HL-60/S4 (cell line): Measurements from ENCODE around the gene MED29.
"Not testable (repeated sequence)": the region's sequence is repeated elsewhere in the genome, so short reads cannot be mapped to it uniquely, and the experiment has no call there.

ENCODE experiments used
- in situ Hi-C: fragments of 300-500 bp; cut with MboI; formaldehyde crosslinking; loops from 2 replicates; pipeline ENCODE4 v1.14.3; 2022; ENCODE audit warnings: low sequenced_read_pairs

The MED29 gene

DNA sequence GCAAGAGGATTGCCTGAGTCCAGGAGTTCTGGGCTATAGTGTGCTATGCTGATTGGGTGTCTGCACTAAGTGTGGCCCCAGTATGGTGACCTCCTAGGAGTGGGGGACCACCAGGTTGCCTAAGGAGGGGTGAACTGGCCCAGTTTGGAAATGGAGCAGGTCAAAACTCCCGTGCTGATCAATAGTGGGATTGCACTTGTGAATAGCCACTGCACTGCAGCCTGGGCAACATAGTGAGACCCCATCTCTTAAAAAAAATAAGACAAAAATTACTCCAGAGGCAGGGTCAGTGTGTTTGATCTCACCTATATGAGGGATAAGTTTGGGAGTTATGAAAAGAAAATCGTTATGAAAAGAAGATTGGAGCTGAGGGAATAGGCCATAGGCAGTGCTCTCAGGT, 22.0 kb upstream of the MED29 start:
- in situ Hi-C loops: no loop called here

DNA sequence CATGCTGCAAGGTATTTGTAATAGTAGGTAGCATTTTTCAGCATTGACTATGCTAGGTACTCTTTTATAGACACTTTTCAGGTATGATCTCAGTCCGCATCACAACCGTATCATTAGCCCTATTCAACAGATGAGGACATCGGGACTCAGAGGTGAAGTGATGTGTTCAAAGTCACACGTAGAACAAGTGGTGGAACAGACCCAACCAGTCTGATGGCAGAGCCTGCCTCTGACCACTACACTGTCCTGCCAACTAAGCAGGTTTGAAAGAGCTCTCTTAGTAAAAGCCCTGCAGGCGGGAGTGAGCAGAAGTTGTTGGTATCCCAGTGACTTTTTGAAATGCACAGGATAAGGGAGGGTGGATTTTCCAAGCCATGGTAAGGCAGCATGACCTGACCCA, 20.4 kb upstream of the MED29 start:
- in situ Hi-C loops: no loop called here

DNA sequence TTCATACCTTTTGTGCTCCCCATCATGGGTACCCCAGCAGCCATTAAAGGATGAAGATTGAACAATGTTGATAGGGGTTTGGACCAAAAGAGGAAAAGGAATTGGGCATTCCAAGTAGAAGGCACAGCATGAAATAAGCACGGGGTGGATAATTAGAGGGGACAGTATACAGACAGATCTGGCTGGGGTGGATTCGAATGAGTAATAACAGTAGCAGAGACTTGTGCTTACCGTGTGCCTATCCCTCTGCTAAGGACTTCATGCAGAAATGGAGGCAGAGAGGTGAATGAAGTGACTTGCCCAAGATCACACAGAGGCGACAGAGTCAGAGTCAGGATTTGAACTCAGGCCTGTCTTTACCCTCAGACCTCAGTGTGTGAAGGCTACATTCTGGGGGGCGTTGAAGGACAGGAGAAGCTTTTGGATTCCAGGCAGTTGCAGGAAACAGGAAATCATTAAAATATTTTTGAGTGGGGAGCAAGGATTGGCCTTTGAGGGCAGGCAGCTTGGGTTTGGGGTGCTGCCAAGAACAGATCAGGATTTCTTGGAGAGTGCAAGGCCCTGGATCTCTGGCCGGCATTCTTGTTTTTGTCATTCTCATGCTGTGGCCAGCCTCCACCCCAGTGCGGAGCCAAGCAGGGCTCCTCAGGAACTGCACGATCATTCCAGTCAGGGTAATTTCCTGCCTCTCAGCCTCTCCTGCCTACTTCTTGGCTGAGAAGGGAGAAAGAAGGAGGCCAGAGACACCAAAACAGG, 19.0 kb upstream of the MED29 start:
- in situ Hi-C loops: no loop called here

DNA sequence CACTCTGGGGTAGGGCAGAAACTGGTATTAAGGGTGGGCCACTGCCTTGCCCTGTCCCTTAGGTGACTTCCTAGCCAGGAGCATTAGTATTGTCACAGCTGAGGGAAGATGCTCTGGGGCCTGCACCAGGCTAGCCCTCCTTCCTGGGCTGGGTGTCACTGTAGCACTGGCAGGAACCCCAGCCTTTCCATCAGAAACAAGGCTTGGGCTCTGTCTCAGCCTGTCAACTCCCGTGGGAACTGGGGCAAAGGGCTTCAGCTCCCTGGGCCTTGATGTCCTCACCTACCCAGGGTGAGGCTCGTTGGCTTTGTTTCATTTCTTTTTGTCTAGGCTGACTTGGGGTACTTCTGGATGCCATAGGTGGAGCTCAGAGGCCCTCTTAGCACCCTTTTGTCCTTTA, 18.2 kb upstream of the MED29 start:
- in situ Hi-C loops: no loop called here

DNA sequence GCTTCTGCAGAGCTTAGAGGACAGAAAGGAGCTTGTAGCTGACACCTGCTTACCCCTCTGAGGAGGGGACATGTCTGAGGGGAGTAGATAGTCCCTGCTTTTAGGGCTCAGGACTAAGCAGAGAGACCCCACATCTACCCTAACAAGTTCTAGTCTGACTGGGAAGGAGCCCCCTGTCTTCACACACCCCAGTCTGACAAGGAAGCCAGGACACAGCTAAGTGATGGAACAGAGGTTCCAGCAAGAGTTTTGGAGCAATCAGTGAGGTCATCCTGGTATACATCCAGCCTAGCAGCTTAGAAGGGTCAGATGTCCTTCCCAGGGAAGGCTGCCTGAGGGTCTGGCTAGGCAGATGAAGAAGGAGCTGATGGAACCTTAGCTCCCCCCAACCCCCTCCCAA, 15.2 kb upstream of the MED29 start:
- in situ Hi-C loops: no loop called here

DNA sequence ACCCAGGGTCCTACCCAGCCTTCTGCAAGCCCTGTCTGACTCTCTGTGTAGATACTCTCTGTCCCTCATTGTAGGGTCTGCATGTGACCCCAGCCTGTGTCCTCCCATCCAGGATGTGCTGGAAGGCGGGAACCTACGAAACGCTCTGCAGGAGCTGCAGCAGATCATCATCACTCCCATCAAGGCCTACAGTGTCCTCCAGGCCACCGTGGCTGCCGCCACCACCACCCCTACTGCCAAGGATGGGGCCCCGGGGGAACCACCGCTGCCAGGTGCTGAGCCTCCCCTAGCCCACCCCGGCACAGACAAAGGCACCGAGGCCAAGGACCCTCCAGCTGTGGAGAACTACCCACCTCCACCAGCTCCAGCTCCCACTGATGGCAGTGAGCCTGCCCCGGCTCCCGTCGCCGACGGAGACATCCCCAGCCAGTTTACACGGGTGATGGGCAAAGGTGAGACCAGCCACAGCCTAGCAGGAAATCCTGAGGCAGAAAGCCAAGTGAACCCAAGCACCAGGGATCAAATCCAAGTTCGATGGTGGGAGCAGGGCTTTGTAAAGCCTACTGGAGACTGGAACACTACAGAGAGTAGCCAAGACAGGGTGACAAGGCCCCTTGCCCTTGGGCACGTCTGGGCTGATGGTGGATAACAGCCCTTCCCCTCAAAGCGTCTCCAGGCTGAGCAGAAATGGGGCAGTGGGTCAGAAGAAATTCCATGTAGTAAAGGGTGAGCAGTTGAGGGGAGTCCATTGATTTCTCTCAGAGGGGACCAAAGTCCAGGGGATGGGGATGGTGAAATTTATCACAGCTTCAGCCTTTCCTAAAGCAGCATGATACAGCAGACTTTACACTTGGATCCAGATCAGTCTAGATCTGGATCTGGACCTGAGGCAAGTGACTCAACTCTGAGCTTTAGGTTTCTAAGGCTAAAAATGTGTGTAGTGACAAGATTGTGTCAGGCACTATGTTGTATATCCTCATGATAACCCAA, 13.5 kb upstream of the MED29 start:
- in situ Hi-C loops: no loop called here

DNA sequence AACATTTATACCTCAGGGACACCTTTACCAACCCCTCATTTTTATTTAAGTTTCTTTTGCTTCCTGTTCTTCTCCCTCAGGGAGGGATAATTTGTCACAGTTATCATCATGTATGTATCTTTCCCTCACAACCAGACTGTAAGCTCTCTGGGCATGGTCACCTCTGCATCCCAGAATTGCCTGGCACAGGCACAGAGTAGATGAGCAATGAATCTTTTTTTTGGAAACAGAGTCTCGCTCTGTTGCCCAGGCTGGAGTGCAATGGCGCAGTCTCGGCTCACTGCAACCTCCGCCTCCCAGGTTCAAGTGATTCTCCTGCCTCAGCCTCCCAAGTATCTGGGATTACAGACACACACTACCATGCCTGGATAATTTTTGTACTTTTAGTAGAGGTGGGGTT, 11.8 kb upstream of the MED29 start:
- in situ Hi-C loops: not testable (repeated sequence)

DNA sequence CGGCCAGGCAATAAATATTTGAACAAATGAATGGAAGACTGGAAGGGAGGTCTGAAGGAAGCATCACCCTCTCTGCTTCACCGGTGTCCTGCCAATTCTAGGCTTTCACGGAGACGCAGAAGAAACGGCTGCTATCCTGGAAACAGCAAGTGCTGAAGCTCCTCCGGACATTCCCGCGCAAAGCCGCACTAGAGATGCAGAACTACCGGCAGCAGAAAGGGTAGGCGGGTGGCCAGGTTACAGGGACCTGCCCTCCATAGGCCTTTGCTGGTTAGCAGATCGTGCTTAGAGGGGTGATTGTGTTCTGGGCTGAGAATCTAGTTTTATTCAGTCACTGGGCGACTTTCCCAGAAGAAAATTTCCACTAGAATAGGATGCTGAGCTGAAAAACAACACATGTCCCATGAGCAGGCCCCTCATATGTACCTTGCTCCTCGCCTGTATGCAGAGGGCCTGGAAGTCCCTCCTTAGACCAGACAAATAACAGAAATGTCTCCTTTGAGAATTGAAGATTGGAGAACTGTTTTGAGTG, 11.2 kb upstream of the MED29 start:
- in situ Hi-C loops: no loop called here

DNA sequence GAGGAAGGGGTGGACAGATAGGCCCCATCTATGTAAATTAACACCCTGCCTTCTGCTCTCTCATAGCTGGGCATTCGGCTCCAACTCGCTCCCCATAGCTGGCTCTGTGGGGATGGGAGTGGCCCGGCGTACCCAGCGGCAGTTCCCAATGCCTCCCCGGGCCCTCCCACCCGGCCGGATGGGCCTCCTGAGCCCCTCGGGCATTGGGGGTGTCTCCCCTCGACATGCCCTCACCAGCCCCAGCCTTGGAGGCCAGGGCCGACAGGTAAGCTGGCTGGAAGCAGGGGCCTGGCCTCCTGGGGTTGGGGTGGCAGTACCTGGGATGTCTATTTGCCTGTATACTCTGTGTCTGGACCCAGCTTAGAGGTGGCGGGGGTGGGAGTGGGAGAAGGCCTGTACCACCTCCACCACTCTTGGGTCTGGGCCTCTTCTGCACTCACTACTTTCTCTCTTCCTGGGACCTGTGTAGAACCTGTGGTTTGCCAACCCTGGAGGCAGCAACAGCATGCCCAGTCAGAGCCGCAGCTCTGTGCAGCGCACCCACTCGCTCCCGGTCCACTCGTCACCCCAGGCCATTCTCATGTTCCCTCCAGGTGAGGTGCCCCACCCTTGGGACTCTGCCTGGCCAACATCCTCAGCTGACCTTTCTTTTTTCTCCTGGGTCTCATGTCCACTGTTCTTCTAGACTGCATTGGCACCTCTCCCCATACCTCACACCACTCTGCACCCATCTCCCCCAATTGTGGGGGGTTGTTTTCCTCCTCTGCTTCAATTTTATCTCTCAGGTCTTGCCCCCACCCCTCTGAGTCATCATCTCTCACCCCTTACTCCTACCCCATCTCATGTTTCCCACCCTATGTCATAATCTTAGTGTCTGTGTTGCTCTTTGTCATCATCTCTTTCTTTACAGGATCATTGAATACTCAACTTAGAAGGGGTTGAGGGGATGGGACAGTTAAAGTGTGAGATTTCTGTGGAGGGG, 10.4 kb upstream of the MED29 start:
- in situ Hi-C loops: no loop called here

DNA sequence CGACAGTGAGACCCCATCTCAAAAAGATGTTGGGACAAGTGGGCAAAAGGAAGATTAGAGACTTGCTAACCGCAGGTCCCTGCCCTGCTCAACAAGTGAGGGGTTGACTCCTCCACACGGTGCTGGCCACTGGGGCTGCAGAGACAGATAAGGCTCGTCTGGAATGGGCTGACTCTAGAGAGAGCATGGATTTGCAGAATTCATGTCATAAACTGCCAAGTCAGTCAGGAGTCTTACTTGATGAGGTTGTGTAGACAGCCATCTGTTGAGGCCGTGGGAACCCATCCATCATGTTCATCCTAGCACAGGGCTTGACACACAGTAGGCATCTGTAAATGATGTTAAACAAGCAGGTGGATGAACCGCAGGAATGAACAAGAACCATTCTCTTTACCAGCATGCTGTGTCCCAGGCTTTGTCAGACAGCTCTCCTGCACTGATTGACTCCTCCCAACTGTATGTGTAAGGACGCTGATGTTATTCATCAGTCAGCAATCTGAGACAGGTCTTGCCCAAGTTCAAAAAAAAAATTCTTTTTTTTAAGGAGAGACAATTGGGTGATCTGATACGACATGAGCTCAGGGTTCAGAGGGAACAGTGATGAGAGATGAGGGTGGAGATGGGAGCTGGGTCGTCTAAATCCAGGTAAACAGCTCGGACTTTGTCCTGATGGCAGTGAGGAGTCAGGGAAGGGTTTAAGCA, 9.1 kb upstream of the MED29 start:
- in situ Hi-C loops: no loop called here

DNA sequence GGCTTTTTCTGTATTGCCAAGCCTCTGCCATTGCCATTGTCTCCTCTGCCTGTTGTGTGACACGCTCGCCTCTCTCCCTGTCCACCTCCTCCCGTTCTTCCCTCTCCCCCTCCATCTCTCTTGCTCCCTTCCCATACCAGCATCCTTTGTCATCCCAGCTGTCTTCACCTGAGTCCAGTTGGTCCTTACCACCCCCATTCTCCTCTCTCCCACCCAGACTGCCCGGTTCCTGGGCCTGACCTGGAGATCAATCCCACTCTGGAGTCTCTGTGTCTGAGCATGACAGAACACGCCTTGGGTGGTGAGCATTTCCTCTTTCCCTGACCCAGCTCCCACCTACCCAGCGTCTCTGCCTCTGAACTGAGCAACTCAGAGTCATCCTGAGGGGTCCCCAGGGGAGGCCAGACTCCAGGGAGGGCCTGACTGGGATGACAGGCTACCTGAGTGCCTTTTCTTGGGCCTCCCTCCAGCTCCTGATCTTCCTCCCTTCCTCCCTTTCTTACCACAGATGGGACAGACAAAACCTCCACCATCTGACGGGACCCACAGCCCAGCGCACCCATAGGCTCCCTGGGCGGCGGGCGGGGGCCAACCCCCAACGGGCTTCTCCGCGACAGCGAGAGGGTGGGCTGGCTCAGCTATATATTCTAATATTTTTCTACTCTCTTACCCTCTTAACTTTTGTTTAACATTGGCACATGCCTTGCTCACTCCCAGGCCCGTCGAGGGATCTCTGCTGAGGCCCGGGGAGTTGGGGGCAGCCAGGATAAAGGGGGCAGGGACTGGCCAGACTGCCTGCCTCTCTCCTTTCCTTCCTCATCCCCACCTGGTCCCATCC, 8.0 kb upstream of the MED29 start:
- in situ Hi-C loops: no loop called here

DNA sequence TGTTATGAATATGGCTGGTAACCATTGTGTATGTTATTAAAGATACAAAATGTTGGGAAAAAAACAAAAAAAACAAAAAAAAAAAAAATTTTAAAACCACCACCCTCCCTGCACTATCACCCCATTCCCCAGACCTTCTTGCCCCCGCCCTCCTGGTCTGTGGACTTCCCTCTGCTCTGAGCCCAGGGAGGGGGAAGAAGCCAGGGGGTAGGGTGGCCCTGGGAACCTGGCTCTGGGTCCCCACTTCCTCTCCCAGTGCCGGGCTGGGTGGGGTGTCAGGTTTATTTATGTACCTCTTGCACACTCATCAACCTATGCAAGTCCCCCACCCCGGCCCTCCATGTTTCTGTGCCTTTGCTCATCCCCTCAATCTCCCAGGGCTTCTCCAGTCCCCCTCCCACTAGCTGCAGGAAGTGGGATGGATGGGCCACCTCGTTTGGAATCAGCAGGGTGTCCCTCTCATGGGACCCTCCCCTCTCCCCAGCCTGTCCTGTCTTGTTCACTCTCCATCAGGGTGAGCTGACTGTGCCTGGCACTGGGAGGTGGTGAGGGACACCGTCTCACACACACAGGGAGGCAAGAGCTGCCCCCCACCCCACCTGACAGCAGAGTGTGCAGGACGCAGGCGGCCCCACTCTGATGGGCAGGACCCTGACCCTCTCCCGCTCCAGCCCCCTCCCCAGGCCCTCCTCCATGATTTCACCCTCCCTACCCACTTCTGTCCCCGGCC, 6.2 kb upstream of the MED29 start:
- in situ Hi-C loops: no loop called here

DNA sequence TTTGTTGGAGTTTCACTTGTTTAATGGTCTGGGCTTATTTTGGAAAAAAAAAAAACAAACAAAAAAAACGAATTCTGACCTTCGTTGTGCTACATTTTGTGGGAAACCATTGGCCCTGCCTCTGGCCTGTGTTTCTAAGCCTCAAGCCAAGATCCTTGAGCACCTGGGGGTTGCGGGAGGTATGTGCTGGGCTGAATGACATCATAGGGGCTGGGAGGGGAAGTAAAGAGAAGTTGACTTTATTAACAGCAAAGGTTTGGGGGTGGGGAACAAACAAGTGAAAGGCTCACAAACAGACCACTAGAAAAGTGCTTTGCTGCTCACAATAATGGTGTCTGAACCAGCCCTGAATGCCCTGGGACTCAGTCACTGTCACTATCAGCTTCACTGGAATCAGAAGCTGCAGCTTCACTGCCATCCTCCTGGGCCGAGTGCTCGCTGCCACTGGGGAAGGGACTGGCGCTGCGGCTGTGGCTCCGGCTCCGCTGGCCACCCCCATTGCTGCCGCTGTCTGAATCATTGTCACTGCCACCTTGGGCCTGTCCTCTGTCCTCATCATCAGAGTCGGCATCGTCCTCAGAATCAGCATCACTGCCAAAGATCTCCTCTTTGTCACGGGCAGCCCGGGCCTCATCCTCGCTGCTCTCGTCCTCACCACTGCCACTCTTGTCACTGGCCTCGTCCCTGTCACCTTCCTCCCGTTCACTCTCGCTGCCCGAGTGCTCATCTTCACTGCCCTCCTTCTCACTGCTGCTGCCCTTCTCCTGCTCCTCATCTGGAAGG, 5.4 kb upstream of the MED29 start:
- in situ Hi-C loops: no loop called here

DNA sequence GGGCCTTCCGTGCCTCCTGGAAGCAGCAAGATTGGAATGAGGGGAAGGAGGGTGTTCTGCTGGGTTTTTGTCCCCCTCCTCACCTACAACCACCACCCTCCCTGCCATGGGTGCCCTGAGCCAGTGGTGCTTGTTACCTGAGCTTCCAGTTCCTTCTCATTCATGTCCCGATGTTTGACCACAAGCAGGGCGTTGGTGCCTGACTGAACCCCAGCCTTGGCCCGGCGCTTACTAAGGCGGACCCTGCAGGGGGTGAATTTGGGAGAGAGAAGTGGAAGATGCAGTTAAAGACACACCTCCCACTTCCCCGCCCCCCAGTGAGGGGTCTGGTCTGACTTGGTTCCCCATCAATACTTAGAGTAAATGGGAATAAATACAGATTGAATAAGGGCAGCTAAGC, 4.6 kb upstream of the MED29 start:
- in situ Hi-C loops: no loop called here

DNA sequence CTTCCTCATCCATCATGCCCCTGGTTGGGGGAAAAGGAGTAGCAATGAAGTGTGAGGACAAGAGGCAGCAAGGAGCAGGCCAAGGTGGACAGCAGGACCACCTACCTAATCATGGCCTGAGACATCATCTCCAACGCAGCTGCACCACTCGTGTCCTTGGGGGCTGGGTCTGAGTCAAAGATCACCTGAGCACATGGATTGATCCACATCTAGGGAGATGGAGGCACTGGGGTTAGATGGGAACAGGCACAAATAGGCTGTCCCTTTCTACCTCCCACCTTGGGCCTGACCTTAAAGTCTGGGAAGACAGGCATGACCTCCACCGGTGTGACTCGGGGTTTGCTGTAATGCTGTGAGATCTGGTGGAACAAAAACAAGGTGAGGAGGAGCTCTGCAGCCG, 2.5 kb upstream of the MED29 start:
- in situ Hi-C loops: no loop called here

DNA sequence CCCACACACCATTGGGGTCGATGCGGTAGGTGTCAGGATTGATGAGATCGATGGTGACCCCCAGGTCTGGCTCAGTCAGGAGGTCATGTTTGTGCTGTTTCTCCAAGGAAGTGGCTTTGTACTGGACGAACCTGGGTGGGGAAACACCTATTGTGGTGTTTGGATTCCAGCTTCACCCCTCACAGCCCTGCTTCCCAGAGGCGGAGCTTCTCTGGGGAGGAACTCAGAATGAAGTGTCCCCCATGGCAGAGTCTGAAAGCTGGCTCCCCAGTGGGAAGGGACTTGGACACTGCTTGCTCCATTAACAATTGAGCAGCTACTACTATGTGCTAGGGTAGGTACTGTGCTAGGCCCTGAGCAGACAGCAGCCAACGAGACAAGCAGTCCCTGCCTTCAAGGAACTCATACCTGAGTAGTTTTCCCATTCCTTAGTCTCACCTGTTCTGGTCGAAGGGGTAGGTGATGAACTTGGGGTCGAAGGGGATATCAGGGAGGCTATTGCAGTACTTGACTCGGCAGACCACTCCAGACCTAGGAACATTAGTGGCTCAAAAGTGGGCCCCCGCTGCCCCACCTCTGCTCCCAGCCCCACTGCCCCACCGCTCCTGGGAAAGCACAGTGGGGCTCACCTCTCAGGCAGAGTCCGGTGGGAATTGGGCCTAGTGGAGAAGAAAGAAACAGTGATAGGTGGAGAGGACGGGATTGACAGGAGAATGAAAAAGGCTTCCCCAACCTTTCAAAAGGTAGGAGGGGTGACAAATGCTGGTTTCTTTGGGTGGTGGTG, 1.4 kb upstream of the MED29 start:
- in situ Hi-C loops: loop anchor here (10.0 kb wide), 1 partner anchor 45 kb away; the partner anchor contains the start of gene SAMD4B

DNA sequence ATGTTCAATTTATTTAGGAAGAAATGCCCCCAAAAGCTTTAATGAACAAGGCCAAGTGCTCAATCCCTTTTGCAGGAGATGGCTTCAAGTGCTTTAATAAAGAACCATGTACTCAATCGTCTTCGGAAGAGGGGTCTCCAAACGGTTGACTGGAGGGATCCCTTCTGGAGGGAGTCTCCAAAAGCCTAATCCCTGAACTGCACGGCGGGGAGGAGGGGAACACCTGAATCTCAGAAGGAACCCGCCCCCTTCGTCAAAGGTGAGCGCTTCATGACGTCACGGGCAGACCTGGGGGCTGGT, 777 bp upstream of the MED29 start:
- in situ Hi-C loops: loop anchor here (10.0 kb wide), 1 partner anchor 46 kb away; the partner anchor contains the start of gene SAMD4B
